Myocyte (in vitro differentiated cells): ENCODE data around the gene GZMM. TPM values are rescaled to one million over a fixed set of nuclear protein-coding genes. Genes with fewer than 3 reads are reported as not detected.

Source experiments
- DNase-seq: peaks from one replicate; pipeline ENCODE4 v3.0.0-alpha.2; 2012; ENCODE audit warnings: low read depth
- polyA plus RNA-seq: library from polyadenylated mRNA; unstranded; fragments of >200 nt; gene quantifications from one replicate; pipeline ENCODE4 v1.2.1, GENCODE V29; 2012; ENCODE audit warnings: missing spikeins
- total RNA-seq: library from RNA; depleted of rRNA; stranded (reverse); fragments of >200 nt; gene quantifications from 2 replicates; pipeline ENCODE4 v1.2.3, GENCODE V29; 2014

The GZMM gene
- total RNA-seq = not detected in 2 replicates
- 0.14 TPM for polyA plus RNA-seq

DNA sequence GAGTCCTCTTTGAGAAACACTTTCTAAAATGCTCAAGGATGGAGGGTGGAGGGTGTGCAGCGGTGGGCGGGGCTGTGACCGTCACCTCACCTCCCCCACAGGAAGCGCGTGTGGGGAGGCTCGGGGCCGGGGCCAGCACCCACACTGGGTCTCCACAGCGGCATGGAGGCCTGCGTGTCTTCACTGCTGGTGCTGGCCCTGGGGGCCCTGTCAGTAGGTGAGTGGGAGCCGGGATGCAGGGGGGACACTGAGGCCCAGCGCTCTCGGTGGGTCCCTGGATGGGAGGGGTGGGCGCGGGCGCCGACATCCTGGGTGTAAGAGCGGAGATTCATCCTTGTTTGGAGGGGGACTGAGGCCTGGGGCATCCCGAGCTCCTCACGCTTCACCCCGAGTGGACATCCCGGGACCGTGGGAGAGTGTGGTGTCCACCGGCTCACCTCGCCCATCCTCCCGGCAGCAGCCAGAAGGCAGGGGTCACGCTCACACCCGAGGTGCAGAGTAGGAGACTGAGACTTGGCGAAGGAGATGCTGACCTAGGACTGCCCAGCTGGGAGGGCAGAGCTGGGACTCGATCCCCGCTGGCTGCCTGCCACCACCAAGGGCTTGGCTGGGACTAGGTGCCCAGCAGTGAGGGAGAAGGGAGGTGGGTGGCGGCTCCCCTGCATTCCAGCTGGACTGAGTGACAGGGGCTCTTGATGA lies at the start of gene GZMM:
Gene GZMM (plus strand): TSS at position 144 of the 699 bp plus-strand sequence. CDS start 19 bp downstream, at position 163.
- DNase-seq = no peak

DNA sequence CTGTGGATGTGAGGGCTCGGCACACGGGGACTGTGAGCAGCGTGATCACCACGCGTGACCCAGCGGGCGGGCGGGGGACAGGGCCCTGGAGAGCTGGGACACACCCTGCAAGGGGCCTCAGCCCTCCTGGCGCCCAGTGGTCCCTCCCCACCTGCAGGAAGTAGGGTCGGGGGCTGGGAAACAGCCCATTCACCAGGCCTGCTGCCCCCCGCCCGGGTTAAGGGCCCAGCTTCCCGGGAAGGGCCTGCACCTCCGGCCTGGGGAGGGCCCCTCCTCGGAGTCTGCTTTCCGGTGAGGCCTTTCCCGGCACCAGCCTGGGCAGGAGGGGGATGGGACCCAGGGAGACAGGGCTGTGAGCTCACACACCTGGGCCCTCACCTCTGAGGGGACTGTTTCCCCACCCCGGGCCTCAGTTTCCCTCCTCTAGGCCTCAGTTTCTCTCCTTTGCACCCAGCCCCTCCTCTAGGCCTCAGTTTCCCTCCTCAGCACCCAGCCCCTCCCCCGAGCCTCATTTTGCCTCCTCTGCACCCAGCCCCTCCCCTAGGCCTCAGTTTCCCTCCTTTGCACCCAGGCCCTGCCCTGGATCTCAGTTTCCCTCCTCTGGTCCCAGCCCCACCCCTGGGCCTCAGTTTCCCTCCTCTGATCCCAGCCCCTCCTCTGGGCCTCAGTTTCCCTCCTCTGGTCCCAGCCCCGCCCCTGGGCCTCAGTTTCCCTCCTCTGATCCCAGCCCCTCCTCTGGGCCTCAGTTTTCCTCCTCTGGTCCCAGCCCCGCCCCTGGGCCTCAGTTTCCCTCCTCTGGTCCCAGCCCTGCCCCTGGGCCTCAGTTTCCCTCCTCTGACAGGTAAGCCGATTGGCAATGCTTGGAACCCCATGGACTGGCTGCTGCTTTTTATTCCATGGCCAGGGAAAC lies 49.4 kb upstream of the GZMM start:
- DNase-seq = no peak

DNA sequence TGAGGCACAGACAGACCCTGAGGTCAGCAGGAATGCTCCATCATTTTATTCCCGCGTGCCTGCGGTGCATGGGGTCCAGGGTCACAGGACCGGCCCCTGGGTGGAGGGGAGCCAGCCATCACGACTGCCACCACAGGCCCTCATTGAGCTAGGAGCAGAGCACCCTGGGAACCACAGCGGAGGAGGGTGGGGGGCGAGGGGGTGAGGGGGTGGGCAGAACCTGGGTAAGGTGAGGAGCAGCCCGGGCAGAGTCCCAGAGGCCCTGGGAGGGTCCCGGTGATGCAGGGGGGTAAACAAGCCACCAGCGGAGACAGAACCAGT lies 48.8 kb upstream of the GZMM start:
- no peak for DNase-seq

DNA sequence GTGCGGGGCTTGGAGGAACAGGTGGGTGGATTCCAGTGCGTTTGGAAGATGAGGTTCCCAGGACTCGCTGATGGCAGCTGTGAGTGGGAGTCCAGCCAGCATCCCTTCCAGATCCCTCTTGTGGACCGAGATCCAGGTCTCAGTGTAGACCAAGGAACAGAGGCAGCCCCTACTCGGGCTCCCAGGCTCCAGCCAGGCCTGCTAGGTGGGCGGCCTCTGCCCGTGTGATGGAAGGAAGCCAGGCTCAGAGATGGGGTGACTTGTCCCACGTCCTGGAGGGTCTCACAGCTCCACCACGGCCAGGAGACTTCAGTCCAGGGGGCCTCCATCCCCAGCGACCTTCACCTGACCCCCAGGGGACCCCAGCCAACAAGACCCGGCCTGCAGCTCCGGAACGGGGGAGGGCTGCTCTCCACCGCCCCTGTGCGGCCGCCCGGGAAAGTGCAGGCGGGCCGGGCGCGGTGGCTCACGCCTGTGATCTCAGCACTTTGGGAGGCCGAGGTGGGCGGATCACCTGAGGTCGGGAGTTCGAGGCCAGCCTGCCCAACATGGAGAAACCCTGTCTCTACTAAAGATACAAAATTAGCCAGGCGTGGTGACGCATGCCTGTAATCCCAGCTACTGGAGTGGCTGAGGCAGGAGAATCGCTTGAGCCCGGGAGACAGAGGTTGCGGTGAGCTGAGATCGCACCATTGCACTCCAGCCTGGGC lies 48.3 kb upstream of the GZMM start:
- peak; percentile 40 for DNase-seq

DNA sequence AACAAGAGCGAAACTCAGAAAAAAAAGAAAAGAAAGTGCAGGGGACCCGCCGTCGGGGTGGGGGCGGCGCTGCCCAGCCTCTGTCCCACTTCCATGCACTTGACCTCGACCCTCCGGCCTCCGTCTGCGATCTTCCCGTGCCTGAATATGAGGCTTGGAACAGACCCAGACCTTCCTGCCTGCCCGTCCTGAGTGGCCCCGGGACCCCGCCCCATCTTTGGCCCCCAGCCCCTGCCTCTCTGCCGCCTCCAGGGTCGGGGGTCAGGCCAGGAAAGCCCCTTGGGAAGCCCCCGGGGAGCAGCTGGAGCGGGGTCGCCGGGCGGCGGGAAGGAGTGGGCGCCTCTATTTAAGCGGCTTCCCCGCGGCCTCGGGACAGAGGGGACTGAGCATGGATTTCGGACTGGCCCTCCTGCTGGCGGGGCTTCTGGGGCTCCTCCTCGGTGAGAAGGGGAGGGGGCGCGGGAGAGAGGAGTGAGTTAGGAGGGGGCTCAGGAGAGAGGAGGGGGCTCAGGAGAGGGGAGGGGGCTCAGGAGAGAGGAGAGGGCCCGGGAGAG lies 47.7 kb upstream of the GZMM start, which contains the start of gene MADCAM1:
Gene MADCAM1 (plus strand): TSS at position 375 of the 554 bp plus-strand sequence. CDS start 14 bp downstream, at position 389.
- DNase-seq = no peak

DNA sequence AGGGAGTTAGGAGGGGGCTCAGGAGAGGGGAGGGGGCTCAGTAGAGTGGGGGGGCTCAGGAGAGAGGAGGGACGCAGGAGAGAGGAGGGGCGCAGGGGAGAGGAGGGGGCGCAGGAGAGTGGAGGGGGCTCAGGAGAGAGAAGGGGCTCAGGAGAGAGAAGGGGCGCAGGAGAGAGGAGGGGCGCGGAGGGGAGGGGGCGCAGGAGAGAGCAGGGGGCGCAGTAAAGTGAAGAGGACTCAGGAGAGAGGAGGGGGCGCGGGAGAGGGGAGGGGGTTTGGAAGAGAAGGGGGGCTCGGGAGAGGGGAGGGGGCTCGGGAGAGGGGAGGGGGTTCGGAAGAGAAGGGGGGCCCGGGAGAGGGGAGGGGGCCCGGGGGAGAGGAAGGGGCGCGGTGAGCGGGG lies 46.9 kb upstream of the GZMM start:
- DNase-seq = no peak

DNA sequence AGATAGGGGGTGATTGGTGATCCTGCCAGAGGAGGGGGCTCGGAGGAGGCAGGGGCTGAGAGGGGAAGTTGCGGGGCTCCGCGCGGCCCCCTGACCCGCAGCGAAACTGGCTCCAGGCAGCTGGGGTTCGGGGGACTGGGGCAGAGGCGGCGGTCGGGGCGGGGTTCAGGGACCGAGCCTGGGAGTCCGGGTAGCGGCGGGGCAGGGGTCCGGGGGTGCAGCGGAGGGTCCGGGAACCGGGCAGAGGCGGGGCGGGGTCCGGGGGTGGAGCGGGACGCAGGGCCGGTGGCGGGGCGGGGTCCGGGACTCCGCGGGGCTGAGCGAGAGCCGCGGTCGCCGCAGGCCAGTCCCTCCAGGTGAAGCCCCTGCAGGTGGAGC lies 46.4 kb upstream of the GZMM start:
- DNase-seq = no peak

DNA sequence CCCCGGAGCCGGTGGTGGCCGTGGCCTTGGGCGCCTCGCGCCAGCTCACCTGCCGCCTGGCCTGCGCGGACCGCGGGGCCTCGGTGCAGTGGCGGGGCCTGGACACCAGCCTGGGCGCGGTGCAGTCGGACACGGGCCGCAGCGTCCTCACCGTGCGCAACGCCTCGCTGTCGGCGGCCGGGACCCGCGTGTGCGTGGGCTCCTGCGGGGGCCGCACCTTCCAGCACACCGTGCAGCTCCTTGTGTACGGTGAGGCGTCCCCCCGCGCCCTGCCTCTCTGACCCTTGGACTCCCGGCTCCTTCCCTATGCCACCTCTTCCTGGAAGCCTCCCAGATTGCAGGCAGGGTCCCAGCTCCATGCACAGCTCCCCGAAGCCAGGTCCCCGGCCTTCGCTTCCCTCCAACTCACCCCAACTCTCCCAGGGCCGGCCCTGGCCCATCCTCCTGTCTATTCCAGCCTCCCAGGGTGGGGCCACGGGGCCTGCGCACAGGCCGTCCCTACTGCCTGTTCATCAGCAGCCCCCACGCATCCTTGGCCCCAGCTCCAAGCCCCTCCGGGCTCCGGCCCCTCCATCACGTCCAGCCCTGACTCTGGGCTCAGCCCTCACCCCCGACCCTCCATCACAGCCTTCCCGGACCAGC lies 45.9 kb upstream of the GZMM start:
- no peak for DNase-seq

DNA sequence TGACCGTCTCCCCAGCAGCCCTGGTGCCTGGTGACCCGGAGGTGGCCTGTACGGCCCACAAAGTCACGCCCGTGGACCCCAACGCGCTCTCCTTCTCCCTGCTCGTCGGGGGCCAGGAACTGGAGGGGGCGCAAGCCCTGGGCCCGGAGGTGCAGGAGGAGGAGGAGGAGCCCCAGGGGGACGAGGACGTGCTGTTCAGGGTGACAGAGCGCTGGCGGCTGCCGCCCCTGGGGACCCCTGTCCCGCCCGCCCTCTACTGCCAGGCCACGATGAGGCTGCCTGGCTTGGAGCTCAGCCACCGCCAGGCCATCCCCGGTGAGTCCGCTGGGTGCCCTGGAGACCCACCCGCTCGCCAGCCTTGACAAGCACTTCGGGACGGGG lies 45.4 kb upstream of the GZMM start:
- no peak for DNase-seq

DNA sequence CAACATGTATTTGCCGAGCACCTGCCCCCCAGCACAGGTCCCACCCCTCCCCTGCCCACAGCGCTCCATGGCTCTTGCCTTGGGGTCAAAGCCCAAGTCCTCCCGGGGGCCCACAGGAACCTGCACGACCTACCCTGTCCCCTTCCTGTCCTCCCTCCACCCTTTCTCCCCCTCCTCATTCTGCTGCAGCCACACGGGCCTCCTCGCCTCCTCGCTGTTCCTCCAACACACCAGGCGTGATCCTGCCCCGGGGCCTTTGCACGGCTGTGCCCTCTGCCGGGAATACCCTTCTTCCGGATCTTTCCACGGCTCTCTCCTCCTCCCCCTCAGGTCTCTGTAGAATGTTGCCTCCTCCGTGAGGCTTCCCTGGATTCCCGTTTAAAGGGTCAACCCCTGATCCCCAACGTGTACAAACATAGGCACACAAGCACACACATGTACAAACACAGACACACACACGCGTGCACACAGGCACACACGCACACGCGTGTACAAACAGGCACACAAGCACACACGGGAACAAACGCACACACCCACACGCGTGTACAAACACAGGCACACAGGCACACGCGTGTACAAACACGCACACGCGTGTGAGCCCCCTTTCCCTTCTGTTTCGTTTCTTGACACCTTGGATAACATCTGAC lies 44.8 kb upstream of the GZMM start:
- DNase-seq = no peak

DNA sequence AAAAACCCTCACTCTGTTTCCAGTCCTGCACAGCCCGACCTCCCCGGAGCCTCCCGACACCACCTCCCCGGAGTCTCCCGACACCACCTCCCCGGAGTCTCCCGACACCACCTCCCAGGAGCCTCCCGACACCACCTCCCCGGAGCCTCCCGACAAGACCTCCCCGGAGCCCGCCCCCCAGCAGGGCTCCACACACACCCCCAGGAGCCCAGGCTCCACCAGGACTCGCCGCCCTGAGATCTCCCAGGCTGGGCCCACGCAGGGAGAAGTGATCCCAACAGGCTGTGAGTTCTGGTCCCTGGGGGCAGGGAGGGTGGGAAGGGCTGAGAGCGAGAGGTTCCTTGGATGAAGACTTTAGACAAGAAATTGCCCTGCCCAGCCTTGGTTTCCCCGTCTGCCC lies 42.2 kb upstream of the GZMM start:
- no peak for DNase-seq

DNA sequence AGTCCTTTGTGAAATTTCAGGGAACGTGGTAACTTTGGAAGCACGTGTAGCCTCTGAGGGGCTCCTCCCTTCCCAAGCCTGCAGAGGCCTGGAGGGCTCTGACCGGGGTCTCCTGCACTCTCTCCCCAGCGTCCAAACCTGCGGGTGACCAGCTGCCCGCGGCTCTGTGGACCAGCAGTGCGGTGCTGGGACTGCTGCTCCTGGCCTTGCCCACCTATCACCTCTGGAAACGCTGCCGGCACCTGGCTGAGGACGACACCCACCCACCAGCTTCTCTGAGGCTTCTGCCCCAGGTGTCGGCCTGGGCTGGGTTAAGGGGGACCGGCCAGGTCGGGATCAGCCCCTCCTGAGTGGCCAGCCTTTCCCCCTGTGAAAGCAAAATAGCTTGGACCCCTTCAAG lies 39.2 kb upstream of the GZMM start:
- no peak for DNase-seq

DNA sequence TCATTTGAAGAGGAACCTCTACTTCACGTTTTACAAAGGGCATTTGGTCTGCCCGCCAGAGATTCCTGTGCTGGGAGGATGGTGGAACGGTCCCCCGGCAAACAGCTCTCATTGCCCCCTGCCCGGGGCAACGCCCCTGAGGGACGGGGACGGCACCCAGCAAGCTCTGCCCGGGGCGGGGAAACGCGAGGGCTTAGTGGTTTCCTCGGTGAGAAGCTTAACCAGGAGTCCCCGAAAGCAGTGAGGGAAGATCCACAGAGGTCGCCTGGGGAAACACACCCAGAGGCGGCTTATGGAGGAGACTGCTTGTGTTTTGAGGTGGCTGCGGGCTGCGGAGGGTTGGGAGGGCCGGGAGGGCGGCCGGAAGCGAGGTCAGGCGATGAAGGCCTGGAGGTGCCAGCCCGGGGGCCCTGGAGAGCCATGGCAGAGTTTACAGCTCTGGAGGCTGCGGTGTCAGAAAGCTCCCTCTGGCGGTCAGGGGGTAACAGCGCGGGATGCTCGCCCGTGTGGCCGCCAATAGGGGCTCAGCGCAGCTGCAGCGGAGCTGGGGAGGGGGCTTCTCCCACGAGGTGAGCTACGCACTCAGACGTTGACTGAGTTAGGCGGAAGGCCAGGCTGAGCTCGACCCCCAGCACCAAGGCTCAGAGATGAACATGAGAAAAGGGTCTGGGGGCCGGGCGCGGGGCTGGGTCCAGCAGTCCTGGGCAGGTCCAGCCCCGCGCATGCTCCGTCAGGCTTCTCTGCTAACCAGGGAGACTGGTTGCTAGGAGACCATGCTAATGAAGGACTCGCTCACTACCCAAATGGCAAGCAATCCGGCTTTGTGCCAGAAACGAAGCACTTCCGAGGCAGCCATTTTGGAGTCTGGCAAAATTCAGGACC lies 37.2 kb upstream of the GZMM start:
- DNase-seq = peak; percentile 93

DNA sequence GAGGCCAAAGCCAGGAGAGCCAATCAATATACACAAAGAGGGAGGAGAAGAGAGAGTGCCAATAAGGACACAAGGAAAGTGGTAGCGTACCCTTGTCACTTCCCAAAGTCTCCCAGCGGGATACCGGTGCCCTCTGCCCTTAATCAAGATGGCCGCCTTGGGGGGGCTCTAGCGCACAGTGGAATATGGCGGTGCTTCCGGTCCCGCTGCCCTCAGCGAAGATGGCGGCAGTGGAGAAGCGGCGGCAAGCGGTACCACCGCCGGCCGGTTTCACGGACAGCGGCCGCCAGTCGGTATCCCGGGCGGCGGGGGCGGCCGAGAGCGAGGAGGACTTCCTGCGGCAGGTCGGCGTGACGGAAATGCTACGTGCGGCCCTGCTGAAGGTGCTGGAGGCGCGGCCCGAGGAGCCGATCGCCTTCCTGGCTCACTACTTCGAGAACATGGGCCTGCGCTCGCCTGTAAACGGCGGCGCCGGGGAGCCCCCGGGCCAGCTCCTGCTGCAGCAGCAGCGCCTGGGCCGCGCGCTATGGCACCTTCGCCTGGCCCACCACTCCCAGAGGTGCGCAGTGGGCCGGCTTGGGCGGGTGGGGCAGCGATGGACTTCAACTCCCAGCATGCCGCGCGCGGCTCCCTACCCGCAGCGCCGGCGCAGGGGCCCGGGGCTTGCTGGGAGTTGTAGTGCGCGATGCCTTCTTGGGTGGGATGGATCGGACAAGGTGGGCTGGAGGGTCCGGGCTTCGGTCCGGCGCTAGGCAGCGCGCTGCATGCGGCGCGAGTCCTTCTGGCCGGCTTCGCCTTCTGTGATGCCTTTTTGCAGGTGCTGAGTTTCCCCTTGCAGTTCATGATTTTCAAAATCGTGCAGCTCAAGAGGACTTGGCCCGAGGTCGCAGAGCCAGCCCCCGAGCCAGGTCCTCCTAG lies 36.3 kb upstream of the GZMM start, which contains the start of gene TPGS1:
Gene TPGS1 (plus strand): TSS at position 212 of the 918 bp plus-strand sequence. CDS start 10 bp downstream, at position 222.
- DNase-seq = peak; percentile 100

DNA sequence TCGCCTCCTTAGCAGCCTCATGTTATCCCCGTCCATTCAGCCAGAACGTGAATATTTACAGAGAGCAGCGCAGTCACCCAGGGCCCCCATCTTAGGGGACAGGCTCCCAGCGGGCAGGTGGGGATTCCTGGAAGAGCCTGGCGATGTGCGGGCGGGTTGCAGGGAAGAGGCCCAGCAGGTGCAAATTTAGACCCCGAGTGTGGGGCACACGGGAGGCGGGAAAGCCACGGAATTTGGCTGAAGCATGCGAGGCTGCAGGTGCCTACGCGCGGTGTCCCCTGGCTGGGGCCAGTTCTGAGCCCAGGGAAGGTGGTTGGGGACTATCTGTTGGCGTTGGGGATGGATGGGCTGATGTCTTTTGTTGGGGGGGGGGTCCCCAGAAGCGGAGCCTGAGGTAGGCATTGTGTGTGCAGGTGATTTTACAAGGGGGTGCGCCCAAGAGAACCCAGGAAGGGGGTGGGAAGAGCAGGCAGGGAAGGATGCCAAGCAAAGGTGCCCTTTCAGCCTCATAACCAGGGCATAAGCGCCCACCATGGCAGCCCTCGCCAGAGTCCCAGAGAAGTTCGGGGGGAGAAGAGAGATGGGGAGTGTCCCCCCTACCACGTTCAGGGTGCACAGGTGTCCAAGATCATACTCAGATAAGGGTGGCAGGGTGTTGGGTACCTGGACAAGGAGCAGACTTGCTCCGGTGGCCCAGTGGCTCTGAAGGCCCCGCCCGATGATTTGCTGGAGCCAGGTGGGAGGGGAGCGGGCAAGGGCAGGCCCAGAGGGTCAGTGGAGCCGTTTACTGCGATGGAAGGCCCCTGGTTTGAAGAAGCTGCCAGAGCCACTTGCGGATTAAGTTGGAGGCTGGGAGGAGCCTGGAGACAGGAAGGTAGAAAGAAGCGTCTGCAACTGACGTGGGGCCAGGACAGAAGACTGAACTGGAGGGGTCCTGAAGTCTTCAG lies 35.4 kb upstream of the GZMM start:
- DNase-seq = no peak

DNA sequence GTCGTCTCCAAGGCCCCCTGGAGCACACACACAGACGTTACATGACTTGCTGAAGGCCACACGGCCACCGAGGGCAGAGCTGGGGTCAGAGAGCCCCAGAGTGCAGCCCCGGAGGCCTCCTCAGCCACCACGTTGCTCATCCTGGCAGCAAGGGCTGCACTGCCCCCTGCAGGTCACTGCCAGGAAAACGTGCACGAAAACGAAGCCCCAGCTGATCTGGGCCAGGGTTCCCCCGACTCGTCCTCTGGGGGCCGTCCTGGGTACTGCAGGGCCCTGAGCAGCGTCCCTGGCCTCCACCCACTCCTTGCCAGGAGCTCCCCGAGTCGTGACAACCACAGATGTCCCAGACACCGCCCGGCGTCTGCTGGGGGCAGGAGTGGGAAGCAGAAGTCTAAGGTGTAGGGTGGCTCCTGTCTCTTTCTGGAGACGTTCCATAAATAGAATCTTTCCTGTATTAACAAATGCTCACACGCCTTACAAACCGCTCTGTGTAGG lies 33.2 kb upstream of the GZMM start:
- DNase-seq = peak; percentile 72
